HG03097 (cell line): Measurements from ENCODE around the gene CBARP.

Source experiments
- ATAC-seq: cut with Tn5 transposase; IDR thresholded peaks from one replicate; pipeline ENCODE4 v1.9.1; 2021; ENCODE audit not compliant: unreplicated experiment, low FRiP score

CBARP gene

DNA sequence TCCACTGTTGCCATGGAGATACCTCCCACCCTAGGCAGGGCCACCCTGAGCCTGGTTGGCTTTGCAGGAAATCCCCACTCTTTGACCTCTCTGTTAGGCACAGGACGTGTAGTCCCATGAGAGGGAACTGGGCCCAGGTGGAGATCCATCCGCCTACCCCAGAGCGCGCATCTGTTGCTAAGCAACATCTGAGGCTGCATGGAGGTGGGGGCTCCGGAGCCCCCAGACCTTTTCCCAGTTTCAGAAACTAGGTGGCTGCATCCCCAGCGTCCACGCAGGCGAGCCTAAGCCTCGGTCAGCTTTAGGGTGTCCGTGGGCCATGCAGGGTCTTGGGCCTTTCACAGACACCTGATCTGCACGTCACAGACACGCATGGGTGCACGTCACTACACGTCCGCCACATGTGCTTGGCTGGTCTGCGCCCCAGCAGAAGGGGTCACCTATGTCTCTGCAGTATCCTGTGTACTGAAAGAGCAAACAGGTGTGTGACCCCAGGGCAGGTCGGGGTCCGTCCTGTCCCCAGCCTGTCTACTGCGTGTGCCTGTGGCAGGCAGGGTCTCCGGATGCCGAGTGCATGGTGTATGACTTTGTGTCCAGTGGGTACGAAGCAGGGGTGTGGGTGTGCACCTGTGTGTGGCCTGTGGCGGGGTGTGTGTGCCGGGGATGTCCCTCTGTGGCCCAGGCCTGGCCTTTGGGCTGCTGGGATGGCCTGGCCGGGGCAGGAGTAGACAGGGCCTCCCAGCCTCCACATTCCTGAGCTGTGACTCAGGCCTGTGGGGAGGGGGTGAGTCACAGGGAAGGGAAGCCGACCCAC, 27.2 kb upstream of the CBARP start:
- ATAC-seq: no peak

DNA sequence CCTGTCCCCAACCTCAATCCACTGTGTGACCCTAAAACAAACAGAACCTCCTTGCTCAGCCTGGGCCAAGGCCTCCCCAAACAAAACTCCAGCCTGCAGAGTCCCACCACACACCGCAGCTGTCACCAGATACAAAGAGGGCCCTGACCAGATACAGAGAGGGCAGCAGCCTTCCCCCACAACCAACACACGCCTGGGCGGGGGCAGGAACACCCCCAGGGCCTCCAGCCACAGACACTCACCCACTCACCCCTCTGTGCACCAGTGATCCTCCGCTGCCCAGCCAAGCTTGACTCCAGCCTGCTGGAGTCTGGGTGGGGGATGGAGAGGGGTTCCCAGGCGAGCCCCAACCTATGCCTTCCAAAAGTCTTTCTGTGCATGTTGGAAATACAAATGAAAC, 25.4 kb upstream of the CBARP start:
- no peak for ATAC-seq

DNA sequence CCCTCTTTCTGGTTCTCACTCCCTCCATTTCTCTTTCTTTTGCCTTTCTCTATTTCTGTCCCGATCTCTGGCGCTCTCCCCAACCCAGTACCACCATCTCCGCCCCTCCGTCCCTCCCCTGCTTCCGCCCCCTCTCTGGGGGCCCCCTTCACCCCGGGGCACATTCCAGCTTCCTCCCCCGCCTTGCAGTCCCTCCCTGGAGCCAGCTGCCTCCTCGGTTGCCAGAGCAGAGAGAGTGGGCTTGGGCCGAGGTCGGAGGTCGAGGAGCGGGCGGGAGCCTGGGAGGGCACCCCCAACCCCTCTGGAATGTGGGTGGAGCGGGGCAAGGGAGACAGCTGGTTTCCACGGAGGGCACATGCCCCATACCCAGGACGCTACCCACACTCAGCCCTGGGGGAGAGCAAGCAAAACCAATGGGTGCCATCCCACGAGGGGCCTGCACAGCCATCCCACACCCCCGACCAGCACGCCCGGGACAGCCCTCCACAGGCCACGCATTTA, 24.9 kb upstream of the CBARP start:
- ATAC-seq: no peak

DNA sequence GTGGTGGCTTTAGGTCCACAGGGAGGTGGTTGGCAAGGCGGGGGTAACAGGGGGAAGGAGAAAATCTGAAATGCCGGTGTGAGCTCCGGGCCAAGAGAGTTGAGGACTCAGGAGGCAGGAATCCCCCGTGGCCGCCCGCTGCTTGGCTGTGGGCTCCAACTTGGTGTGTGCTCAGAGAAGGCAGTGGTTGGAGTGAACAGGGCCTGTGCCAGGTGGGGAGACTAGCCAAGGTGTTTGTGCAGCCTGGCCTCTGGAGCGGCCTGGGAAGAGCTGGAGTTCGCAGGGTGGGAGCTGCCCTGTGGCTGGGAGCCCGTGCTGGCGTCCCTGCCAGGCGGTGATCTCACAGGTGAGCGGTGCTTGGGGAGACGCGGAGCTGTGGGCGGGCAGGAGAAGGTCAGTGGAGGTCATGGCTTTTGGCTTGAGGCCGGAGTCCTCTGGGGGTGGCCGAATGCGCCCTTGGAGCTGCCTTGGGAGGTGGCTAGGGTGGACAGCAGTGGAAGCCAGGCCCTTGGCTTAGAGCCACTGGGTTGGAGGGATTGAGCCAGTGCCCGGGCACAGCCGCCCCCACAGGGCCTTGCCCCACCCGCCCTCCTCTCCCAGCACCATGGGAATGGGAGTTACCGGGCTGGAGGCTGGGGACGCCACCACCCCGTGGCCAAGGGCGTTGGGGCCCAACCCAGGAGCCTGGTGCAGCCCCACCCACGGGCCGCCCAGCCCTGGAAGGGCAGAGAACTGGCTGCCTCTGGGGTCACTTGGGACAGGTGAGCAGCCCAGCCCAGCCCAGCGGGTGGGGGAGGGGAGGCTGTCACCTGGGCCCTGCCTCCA, 24.2 kb upstream of the CBARP start:
- no peak for ATAC-seq

DNA sequence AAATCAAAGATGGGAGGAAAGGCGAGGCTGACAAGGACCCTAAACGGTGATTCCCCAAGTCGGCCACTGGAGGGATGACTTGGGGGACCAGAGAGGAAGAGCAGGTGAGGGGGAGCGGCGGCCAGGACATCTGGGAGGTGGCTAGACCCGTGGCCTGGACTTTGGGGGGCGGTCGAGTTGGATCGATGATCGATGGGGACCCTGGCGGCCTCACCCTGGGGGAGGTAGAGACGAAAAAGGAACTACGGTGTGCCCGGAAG, 23.7 kb upstream of the CBARP start:
- ATAC-seq: no peak

DNA sequence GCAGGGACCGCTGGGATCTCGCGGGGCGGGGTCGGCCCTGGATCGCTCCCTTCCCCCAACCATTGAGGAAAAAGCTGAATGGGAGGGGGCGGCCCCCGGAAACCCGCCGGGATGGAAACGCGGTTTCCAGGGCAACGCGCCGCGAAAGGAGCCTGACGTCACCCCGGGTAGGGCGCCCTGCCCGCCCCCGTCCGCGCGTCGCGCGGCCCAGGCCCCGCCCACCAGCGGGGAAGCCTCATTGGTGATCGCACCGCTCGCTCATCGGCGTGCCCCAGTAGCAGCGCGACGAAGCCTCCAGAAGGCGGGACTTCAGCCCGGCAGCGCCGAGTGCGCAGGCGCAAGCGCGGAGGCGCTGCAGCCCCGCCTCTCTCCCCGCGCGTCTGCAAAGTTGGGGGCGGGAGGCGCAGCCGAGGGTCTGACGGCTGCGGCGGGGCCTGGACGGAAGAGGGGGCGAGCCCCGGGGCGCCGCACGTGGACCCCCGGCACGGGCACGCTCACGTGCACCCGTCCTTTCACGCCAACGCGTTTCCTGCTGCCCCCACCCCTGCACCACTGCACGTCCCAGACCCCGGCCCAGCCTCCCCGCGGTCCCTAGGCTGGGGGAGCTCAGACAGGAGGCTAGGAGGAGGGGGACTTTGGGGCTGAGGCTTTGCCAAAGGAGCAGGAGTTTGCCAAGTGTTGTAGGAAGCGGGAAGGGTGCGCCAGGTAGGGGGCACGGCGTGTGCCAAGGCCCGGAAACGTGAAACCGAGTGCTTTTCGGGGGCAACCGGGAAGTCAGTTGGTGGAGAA, 23.1 kb upstream of the CBARP start:
- peak; percentile 41 for ATAC-seq

DNA sequence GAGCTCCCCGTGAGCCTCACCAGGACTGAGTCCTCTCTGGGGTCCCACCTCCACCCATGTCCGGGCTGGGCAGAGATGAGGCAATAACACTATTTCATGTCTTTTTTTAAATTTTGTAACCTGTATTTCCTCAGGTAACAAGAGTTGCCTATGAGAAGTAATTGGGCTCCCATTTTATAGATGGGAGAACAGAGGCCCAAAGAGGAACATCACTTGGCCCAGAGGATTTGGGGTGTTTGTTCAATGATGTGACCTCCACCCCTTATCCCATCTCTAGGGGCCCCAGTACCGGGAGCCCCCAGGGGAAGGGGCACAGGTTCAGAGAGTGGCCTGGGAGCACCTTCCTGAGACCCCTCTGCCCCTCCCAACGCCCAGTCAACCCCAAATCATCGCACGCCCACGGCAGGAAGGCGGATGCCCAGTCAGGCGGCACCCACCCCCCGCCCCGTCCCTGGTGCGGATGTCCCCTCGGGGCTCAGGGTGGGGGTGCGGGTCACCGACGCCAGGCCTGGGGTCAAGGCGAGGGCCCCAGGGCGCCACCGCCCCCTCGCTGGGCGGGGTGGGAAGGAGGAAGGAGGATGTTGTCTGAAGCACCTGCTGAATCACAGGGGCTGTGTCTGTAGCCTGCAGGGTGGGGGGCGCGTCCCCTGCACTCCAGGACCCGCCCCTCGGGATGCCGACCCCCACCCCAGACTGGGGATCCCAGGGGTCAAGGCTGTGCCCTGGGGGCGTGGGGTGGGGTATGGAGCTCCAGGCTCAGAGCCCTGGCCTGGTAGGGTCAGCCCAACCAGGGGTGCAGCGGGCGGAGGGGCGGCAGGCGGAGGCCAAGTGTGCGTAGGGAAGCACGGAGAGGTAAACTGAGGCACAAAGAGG, 22.3 kb upstream of the CBARP start:
- no peak for ATAC-seq

DNA sequence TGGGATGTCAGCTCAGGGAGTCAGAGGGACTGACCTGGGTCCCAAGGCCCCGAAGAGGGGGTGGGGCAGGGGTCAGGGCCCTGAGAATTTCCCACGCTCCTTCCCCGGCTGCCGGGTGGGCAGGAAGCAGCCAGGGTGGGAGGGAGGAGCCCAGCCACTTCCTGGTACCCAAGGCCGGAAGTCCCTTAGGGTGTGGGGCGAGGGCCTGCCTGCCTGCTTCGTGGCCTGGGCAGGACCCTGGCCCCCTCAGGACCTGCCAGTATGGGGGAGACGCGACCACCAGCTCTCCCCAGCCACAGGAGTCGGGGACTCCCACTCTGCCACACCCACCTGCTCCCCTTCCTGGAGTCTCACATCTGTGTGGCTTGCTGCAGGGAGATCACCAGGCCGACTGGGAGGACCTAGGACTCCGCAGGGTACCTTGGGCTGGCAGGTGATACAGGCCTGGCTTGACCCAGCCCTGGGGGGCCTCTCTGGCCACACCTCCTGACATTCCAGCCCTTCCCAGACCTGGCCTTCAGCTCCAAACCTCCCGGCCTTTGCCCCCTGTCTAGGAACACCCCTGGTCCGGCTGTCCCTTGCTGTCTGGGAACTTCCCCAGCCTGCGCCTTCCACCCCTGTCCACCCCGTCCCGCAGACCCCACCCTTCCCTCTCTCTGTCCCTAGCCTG, 21.5 kb upstream of the CBARP start:
- peak; percentile 34 for ATAC-seq

DNA sequence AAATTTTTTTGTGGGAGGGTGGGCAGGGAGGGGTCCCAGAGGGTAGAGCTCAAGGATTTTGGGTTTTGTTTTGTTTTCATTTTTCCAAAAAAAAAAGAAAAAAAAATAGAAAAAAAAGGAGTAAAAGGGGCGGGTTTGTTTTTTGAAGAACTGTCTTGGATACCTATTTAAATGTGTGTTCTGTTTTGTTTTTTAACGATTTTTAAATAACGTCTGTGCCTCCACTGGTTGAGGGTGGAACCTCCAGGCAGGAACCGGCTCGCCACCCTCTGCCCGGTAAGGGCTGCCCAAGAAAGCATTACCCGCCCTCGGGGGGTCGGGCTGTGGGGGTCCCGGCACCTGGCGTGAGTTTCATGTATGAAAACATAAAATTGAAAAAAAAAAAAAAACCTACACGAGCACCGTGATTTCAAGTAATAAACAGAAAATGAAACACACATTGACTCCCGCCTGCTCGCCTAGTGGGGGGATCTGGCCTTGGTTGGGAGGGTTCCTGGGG, 21.0 kb upstream of the CBARP start:
- ATAC-seq: no peak

DNA sequence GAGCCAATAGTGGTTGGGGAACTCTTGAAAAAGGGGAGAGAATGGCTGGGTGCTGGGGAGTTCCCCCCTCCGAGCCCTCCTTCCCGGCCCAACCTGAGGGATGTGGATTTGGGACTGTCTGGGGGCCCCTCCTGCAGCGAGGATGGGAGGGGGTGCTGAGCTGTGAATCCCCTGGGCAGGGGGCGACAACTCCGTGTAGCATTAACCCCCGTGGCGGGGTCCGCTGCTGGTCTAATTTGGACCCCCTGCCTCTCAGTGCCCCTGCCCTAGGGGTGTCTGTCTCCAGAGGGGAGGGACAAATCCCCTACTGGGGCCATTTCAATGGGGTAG, 20.3 kb upstream of the CBARP start:
- no peak for ATAC-seq

DNA sequence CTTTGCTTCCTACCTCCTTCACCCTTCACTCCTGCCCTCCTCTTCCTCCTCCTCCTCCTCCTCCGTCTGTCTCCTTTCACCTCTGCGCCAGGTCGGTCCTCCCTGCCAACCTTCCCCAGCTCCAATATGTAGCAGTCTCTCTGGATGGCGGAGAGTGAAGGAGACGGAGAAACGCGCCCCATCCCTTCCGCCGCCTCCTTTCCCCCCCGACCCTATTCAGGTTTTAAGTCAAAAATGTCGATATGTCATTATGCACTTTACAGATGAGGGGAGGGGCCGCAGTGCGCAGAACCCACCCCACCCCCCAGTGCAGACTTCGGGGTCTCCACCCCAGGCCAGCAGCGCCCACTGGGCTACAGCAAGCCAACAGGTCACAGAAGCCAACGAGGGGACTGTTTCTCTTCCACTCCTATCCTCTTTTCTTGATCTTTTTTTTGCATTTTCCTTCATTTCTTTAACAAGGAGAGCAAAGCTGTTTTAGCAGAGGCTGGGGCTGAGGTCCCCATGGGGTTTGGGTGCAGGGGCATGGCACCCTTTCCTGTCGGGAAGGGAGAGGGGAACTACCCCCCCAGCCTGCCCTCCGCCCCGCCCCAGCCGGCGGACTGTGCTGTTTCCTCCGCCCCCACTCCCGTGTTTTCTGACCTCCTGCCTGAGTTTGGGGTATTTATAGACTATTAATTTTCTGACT, 19.8 kb upstream of the CBARP start:
- ATAC-seq: no peak

DNA sequence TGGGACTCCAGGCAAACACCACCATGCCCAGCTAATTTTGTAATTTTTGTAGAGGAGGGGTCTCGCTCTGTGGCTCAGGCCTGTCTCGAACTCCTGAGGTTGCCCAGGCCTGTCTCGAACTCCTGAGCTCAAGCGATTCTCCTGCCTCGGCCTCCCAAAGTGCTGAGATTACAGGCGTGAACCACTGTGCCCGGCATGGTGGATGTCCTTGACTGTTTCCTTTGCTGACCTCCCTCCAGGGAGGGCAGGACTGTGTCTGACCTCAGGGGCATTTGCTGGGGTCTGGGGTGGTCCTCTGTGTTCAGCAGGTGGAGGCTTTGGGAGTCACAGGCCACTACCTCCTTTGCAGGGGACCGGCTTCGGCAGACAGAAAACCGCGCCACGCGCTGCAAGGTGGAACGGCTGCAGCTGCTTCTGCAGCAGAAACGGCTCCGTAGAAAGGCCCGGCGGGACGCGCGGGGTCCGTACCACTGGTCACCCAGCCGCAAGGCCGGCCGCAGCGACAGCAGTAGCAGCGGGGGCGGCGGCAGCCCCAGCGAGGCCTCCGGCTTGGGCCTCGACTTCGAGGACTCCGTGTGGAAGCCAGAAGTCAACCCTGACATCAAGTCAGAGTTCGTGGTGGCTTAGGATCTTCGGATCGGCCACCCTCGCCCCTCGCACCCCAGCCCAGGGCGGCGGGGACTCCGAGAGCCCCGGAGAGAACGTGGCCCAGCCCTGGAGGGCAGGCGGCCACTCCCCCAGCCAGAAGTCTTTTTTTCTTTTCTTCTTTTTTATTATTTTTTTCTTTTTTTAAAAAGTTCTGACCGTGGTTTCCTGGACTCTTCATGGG, 19.1 kb upstream of the CBARP start:
- ATAC-seq: no peak

DNA sequence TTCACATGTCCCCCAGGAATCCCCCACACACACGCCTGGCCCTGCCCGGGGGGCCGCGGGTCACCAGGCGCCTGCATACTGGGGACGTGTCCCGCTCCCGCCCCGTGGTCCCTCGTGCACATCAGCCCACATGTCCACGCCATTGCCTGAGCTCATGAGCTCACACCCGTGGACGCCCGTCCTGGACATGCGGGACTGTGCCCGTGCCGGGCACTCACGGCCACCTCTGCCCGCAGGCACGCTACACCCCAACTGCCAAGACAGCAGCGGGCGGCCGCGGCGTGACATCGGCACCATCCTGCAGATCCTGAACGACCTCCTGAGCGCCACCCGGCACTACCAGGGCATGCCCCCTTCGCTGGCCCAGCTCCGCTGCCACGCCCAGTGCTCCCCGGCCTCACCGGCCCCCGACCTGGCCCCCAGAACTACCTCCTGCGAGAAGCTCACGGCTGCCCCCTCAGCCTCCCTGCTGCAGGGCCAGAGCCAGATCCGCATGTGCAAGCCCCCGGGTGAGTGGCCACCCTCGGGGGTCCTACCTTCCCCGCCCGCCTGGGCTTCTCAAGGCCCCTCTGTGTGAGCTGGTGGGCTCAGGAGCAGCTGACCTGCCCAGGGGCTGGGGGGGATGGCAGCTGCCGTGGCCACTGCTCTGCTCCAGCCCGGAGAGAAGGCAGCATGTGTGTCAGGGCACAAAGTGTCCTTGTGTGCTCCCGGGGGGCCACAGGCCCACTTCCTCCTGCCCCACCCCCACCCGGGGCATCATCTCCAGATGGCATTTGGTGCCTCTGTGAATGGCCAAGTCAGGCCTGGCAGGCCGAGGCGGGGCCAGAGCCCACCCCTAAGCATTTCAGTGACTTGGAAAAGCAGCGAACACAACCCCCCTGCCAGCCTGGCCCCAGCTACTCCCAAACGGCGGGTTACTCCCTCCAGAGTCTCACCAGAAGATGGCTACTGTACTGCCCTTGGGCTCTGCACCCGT, 17.7 kb upstream of the CBARP start:
- no peak for ATAC-seq

DNA sequence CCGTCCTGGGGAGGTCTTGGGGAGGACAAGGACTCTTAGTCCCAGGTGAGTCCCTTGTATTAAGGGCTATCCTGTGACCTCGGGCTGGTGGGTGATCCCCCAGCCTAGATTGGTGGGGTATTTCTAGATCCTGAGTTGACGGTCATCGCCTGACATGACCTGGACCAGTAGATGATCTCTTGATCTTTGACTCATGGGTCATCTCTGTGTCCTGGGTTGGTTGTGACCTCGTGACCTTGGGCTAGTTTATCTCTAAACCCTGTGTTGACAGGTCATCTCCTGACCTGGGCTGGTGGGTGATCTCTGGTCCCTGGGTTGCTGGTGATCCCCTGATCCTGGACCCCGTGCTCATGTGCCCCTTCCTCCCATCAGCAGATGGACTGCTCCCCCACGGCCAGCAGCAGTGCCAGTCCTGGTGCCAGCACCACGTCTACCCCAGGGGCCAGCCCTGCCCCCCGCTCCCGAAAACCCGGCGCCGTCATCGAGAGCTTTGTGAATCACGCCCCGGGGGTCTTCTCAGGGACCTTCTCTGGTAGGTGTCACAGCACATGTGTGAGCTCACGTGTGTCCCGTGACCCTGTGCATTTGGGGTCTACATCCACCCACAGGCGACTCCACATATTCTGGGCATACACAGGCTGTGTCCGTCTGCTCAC, 16.9 kb upstream of the CBARP start:
- ATAC-seq: no peak

DNA sequence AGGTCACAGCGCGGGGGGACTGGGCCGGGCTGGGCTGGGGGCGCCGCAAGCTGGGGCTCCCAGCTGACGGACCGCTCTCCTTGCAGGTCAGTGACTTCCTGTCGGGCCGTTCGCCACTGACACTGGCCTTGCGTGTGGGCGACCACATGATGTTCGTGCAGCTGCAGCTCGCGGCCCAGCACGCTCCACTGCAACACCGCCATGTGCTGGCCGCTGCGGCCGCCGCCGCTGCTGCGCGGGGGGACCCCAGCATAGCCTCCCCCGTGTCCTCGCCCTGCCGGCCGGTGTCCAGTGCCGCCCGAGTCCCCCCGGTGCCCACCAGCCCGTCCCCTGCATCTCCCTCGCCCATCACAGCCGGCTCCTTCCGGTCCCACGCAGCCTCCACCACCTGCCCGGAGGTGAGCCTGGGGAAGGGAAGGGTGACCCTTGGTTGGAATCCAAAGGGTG, 16.3 kb upstream of the CBARP start:
- ATAC-seq: no peak

DNA sequence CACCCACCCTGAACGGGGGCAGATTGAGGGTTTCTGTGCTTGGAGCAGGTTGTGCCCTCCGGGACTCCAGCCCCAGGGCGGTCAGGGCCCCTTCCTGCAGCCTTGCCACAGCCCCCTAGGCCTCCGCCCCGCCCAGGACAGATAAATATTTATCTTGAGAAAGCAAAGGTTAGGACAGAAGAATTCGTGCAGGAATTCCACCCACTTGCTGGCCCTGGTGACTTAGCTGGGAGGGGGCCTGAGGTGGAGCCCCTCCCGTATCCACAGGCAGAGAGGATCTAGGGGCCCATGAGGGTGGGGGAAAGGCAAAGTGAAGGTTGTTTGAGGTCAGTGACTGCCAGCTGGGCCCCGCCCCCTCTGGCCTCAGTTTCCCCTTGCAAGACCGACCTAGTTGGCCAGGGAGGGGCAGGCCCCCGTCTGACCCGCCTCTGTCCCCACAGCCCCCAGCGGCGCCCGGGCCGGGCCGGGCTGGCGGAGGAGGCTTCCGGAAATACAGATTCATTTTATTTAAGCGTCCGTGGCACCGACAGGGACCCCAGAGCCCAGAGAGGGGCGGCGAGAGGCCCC, 15.8 kb upstream of the CBARP start:
- ATAC-seq: no peak
